Measurements from ENCODE around the gene SLC27A1. TPM values are rescaled to one million over a fixed set of nuclear protein-coding genes. Genes with fewer than 3 reads are reported as not detected.

The SLC27A1 gene
- total and polyA plus RNA-seq, 11 donors, result 22.1 to 70.3 (median 47.6) TPM

GRCh38 chr19:17510220-17510993 lies 40.1 kb downstream of the SLC27A1 start:
- intact Hi-C loops (cut with DNase I), result loop anchor here in 4 of 10 donors (5.0 to 10.0 kb wide), 3 partner anchors 43 to 54 kb away; partner anchors contain the start of gene COLGALT1 (in 2 of the 4)
- WGBS, 4 donors, result 39 to 56% (median 49%) methylated on average over 13 of the region's 13 CpGs
- Histone ChIP-seq H3K36me3 (peaks cover 0 to 13% (median 6%) of the 10 kb centered on the region in 9 donors), H3K27ac (peak overlapping the region in 11 of 12 donors; percentile 98 to 100 (median 99)), H3K9me3 (no peaks in the 10 kb centered on the region), H3K4me3 (peak overlapping the region; percentile 69 to 100 (median 88)), H3K27me3 (no peaks in the 10 kb centered on the region), H3K4me1 (peaks cover 0 to 42% (median 21%) of the 10 kb centered on the region in 12 donors)
- ATAC-seq (no peak), DNase-seq (no peak)
- no peak for TF ChIP-seq POLR2A (IDR thresholded peaks at IDR 0.05)
- TF ChIP-seq, protein P1, sequence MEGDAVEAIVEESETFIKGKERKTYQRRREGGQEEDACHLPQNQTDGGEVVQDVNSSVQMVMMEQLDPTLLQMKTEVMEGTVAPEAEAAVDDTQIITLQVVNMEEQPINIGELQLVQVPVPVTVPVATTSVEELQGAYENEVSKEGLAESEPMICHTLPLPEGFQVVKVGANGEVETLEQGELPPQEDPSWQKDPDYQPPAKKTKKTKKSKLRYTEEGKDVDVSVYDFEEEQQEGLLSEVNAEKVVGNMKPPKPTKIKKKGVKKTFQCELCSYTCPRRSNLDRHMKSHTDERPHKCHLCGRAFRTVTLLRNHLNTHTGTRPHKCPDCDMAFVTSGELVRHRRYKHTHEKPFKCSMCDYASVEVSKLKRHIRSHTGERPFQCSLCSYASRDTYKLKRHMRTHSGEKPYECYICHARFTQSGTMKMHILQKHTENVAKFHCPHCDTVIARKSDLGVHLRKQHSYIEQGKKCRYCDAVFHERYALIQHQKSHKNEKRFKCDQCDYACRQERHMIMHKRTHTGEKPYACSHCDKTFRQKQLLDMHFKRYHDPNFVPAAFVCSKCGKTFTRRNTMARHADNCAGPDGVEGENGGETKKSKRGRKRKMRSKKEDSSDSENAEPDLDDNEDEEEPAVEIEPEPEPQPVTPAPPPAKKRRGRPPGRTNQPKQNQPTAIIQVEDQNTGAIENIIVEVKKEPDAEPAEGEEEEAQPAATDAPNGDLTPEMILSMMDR (IDR thresholded peaks at IDR 0.05), result no peak

GRCh38 chr19:17511724-17512573 lies 41.6 kb downstream of the SLC27A1 start:
- 1% methylated on average over 37 to 82 of the region's 82 CpGs for WGBS, 4 donors
- H3K4me1 ChIP-seq, result peaks cover 0 to 42% (median 21%) of the 10 kb centered on the region in 12 donors
- H3K4me3 ChIP-seq, result peak overlapping the region; percentile 69 to 100 (median 88)
- peak; percentile 75 to 85 (median 82) for ATAC-seq
- intact Hi-C loops (cut with DNase I), result loop anchor here in 4 of 10 donors (1.0 to 10.0 kb wide), 4 partner anchors 42 to 53 kb away; partner anchors contain the start of genes COLGALT1 (in 2 of the 4) and SLC27A1 (in 1 of the 4)
- peak; percentile 92 to 95 (median 94) for DNase-seq
- H3K27me3 ChIP-seq, result no peaks in the 10 kb centered on the region
- H3K36me3 ChIP-seq, result peaks cover 0 to 13% (median 6%) of the 10 kb centered on the region in 9 donors
- TF ChIP-seq, protein P1 (IDR thresholded peaks at IDR 0.05), result peak in 9 of 12 donors; percentile 6 to 51 (median 17)
- TF ChIP-seq POLR2A (IDR thresholded peaks at IDR 0.05), result peak in 1 of 2 donors; percentile 31
- peaks cover 0 to under 1% (median 0%) of the 10 kb centered on the region in 12 donors for H3K9me3 ChIP-seq
- peak overlapping the region; percentile 98 to 100 (median 99) for H3K27ac ChIP-seq

- peaks cover 0 to 42% (median 21%) of the 10 kb centered on the region in 12 donors for H3K4me1 ChIP-seq
- 44 to 58% (median 53%) methylated on average over 9 of the region's 9 CpGs for WGBS, 4 donors
- no peak for DNase-seq
Observed at GRCh38 chr19:17512574-17512939, 42.2 kb downstream of the SLC27A1 start.

More at GRCh38 chr19:17512574-17512939, 42.2 kb downstream of the SLC27A1 start:
- no peak for TF ChIP-seq POLR2A (IDR thresholded peaks at IDR 0.05)
- TF ChIP-seq, protein P1 (IDR thresholded peaks at IDR 0.05), result no peak
- Histone ChIP-seq H3K27me3 (no peaks in the 10 kb centered on the region), H3K27ac (peak overlapping the region in 11 of 12 donors; percentile 98 to 100 (median 99)), H3K4me3 (peak overlapping the region; percentile 69 to 100 (median 88)), H3K9me3 (peaks cover 0 to 6% (median 4%) of the 10 kb centered on the region in 12 donors), H3K36me3 (peaks cover 0 to 19% (median 12%) of the 10 kb centered on the region in 9 donors)
- intact Hi-C loops (cut with DNase I), result loop anchor here in 4 of 10 donors (1.0 to 10.0 kb wide), 4 partner anchors 42 to 52 kb away; partner anchors contain the start of genes COLGALT1 (in 2 of the 4) and SLC27A1 (in 1 of the 4)
- ATAC-seq, result no peak
